Activated gamma-delta T cell treated with anti-CD3 and anti-CD28 coated beads, Interleukin-2, amount 50 U/mL, for 16 hours (primary cell): ENCODE measurements around the gene PRR9.
"Not testable (repeated sequence)": the region's sequence is repeated elsewhere in the genome, so short reads cannot be mapped to it uniquely, and the experiment has no call there.

Source experiments
- DNase-seq: peaks from one replicate; pipeline ENCODE4 v3.0.0-alpha.2; 2020; ENCODE audit warnings: low read depth

Gene PRR9

GRCh38 chr1:153217212-153217611 lies at the start of gene PRR9:
TSS of gene PRR9 (plus strand) at chr1:153217584. CDS start at chr1:153218145, 561 bp downstream.
- DNase-seq = no peak

GRCh38 chr1:153168686-153169085 lies 48.7 kb upstream of the PRR9 start:
- DNase-seq = no peak

GRCh38 chr1:153174624-153175023 lies 42.8 kb upstream of the PRR9 start:
- no peak for DNase-seq

GRCh38 chr1:153178922-153179321 lies 38.5 kb upstream of the PRR9 start:
- DNase-seq = no peak

- DNase-seq = no peak
Measured at GRCh38 chr1:153180556-153180955, 36.8 kb upstream of the PRR9 start.

GRCh38 chr1:153188301-153188700 lies 29.1 kb upstream of the PRR9 start:
- not testable (repeated sequence) for DNase-seq

GRCh38 chr1:153190373-153190772 lies 27.0 kb upstream of the PRR9 start:
- DNase-seq = no peak

GRCh38 chr1:153192697-153193096 lies 24.7 kb upstream of the PRR9 start:
- no peak for DNase-seq

- DNase-seq = no peak
Measured at GRCh38 chr1:153194331-153195050, 22.9 kb upstream of the PRR9 start.

- DNase-seq = no peak
Measured at GRCh38 chr1:153195216-153195615, 22.2 kb upstream of the PRR9 start.

GRCh38 chr1:153202006-153202405 lies 15.4 kb upstream of the PRR9 start:
- DNase-seq = no peak

GRCh38 chr1:153203130-153203529 lies 14.3 kb upstream of the PRR9 start, which contains the start of gene LELP1:
TSS of gene LELP1 (plus strand) at chr1:153203430. CDS start at chr1:153204708, 1,278 bp downstream.
- DNase-seq = no peak

GRCh38 chr1:153206631-153207030 lies 10.8 kb upstream of the PRR9 start:
- DNase-seq = no peak

GRCh38 chr1:153210206-153210605 lies 7.2 kb upstream of the PRR9 start:
- DNase-seq = no peak

GRCh38 chr1:153212201-153212600 lies 5.2 kb upstream of the PRR9 start:
- DNase-seq = no peak

- DNase-seq = no peak
Measured at GRCh38 chr1:153213519-153213918, 3.9 kb upstream of the PRR9 start.

- DNase-seq = no peak
Measured at GRCh38 chr1:153217744-153218416, 496 bp downstream of the PRR9 start.

GRCh38 chr1:153220606-153221303 lies 3.4 kb downstream of the PRR9 start:
- DNase-seq = no peak

- DNase-seq = peak; percentile 5
Measured at GRCh38 chr1:153223040-153223891, 5.9 kb downstream of the PRR9 start.

- DNase-seq = no peak
Measured at GRCh38 chr1:153227810-153228209, 10.4 kb downstream of the PRR9 start.

- no peak for DNase-seq
Measured at GRCh38 chr1:153228491-153228890, 11.1 kb downstream of the PRR9 start.
